ENCODE data around the gene GPRC5A.
"Not testable (repeated sequence)": the region's sequence is repeated elsewhere in the genome, so short reads cannot be mapped to it uniquely, and the experiment has no call there.

Gene GPRC5A

GRCh38 chr12:12891080-12891880 is at the start of gene GPRC5A:
GPRC5A (plus strand) TSS chr12:12891562; CDS start chr12:12908250, 16,688 bp downstream.
- peak within 1 kb of the TSS; percentile 51 for H3K4me3 ChIP-seq (replicated peaks; ENCODE audit: low read depth, low read length)
- DNase-seq (ENCODE audit: extremely low read depth, low read depth) = peak; percentile 80
- peak; percentile 18 for TF ChIP-seq CTCF (IDR thresholded peaks at IDR 0.05; ENCODE audit: low read depth, low read length, missing control alignments)

- no peak overlapping the region for H3K4me3 ChIP-seq (replicated peaks; ENCODE audit: low read depth, low read length)
- no peak for TF ChIP-seq CTCF (IDR thresholded peaks at IDR 0.05; ENCODE audit: low read depth, low read length, missing control alignments)
- DNase-seq (ENCODE audit: extremely low read depth, low read depth) = no peak
Observed at GRCh38 chr12:12845794-12846243, 45.5 kb upstream of the GPRC5A start.

- not testable (repeated sequence) for H3K4me3 ChIP-seq (replicated peaks; ENCODE audit: low read depth, low read length)
Observed at GRCh38 chr12:12846780-12847179, 44.6 kb upstream of the GPRC5A start.

GRCh38 chr12:12853435-12853834 is 37.9 kb upstream of the GPRC5A start:
- TF ChIP-seq CTCF (IDR thresholded peaks at IDR 0.05; ENCODE audit: low read depth, low read length, missing control alignments) = no peak
- H3K4me3 ChIP-seq (replicated peaks; ENCODE audit: low read depth, low read length) = no peak overlapping the region
- DNase-seq (ENCODE audit: extremely low read depth, low read depth) = no peak

More at GRCh38 chr12:12846780-12847179, 44.6 kb upstream of the GPRC5A start:
- not testable (repeated sequence) for DNase-seq (ENCODE audit: extremely low read depth, low read depth)

- no peak for TF ChIP-seq CTCF (IDR thresholded peaks at IDR 0.05; ENCODE audit: low read depth, low read length, missing control alignments)
- H3K4me3 ChIP-seq (replicated peaks; ENCODE audit: low read depth, low read length) = no peak overlapping the region
- no peak for DNase-seq (ENCODE audit: extremely low read depth, low read depth)
Observed at GRCh38 chr12:12859690-12860089, 31.7 kb upstream of the GPRC5A start.

- DNase-seq (ENCODE audit: extremely low read depth, low read depth) = no peak
- no peak for TF ChIP-seq CTCF (IDR thresholded peaks at IDR 0.05; ENCODE audit: low read depth, low read length, missing control alignments)
- no peak overlapping the region for H3K4me3 ChIP-seq (replicated peaks; ENCODE audit: low read depth, low read length)
Observed at GRCh38 chr12:12864243-12864642, 27.1 kb upstream of the GPRC5A start.

- no peak overlapping the region for H3K4me3 ChIP-seq (replicated peaks; ENCODE audit: low read depth, low read length)
- TF ChIP-seq CTCF (IDR thresholded peaks at IDR 0.05; ENCODE audit: low read depth, low read length, missing control alignments) = no peak
- no peak for DNase-seq (ENCODE audit: extremely low read depth, low read depth)
Observed at GRCh38 chr12:12868477-12869235, 22.7 kb upstream of the GPRC5A start.

All from HFF-Myc (cell line).